ENCODE data around the gene ZC3H12D. TPM values are rescaled to one million over a fixed set of nuclear protein-coding genes. Genes with fewer than 3 reads are reported as not detected.

Gene ZC3H12D
- total RNA-seq, 1 experiment from 2014 or later: not detected

DNA sequence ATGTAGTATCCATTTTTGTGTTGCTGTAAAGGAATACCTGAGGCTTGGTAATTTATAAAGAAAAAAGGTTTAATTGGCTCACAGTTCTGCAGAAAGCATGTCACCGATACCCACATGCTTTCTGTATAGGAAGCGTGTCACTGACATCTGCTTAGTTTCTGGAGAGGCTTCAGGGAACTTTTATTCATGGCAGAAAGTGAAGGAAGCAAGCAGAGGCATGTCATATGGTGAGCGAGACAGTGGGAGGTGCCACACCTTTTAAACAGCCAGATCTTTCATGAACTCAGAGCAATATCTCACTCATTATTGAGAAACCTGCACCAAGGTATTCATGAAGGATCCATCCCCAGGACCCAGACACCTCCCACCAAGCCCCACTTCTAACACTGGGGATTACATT is 81.3 kb downstream of the ZC3H12D start:
- no peak for DNase-seq
- CTCF ChIA-PET: no interaction called here
- BruUV-seq (replicated peaks): no TSS peak
- no peaks in the 10 kb centered on the region for H3K4me1 ChIP-seq (ENCODE audit: insufficient read depth, low read length)
- TF ChIP-seq, protein P1, sequence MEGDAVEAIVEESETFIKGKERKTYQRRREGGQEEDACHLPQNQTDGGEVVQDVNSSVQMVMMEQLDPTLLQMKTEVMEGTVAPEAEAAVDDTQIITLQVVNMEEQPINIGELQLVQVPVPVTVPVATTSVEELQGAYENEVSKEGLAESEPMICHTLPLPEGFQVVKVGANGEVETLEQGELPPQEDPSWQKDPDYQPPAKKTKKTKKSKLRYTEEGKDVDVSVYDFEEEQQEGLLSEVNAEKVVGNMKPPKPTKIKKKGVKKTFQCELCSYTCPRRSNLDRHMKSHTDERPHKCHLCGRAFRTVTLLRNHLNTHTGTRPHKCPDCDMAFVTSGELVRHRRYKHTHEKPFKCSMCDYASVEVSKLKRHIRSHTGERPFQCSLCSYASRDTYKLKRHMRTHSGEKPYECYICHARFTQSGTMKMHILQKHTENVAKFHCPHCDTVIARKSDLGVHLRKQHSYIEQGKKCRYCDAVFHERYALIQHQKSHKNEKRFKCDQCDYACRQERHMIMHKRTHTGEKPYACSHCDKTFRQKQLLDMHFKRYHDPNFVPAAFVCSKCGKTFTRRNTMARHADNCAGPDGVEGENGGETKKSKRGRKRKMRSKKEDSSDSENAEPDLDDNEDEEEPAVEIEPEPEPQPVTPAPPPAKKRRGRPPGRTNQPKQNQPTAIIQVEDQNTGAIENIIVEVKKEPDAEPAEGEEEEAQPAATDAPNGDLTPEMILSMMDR (conservative IDR thresholded peaks at IDR 0.05; ENCODE audit: low read depth, low read length): no peak
- TF ChIP-seq EZH2 (IDR thresholded peaks at IDR 0.05; ENCODE audit: low read length, unreplicated experiment) (no peak), EZH2phosphoT487 (IDR thresholded peaks at IDR 0.05; ENCODE audit: borderline replicate concordance, low read length) (no peak)
- no peaks in the 10 kb centered on the region for H3K79me2 ChIP-seq (ENCODE audit: low read length)
- no peak overlapping the region for H3K4me2 ChIP-seq (ENCODE audit: low read length)
- no peak for ATAC-seq
- no peaks in the 10 kb centered on the region for H3F3A ChIP-seq (ENCODE audit: low read length, unreplicated experiment)
- H3K9ac ChIP-seq (ENCODE audit: low read length): no peak overlapping the region
- no peak overlapping the region for H2AFZ ChIP-seq (ENCODE audit: low read length)
- no peaks in the 10 kb centered on the region for H3K27me3 ChIP-seq (ENCODE audit: low read length)
- no peaks in the 10 kb centered on the region for H3K9me2 ChIP-seq (replicated peaks; ENCODE audit: low read length)
- no peaks in the 10 kb centered on the region for H3K9me3 ChIP-seq (ENCODE audit: low read length)
- intact Hi-C loops (cut with micrococcal nuclease): no loop called here
- POLR2A ChIA-PET (ENCODE audit: unreplicated experiment): no interaction called here
- peaks cover 5% of the 10 kb centered on the region; the same call in 1 of the 2 replicates for H3K36me3 ChIP-seq (ENCODE audit: low read depth, low read length)
- no peak overlapping the region for H3K27ac ChIP-seq (ENCODE audit: low read length)
- no peak overlapping the region for H3K4me3 ChIP-seq (ENCODE audit: low read length)
- H4K20me1 ChIP-seq (ENCODE audit: low read length): no peaks in the 10 kb centered on the region

- intact Hi-C loops (cut with micrococcal nuclease): no loop called here
- H3K27me3 ChIP-seq (ENCODE audit: low read length): no peaks in the 10 kb centered on the region
- no peak within 1 kb of the TSS for H3K9ac ChIP-seq (ENCODE audit: low read length)
- no peak for TF ChIP-seq EZH2phosphoT487 (IDR thresholded peaks at IDR 0.05; ENCODE audit: borderline replicate concordance, low read length)
- TF ChIP-seq EZH2 (IDR thresholded peaks at IDR 0.05; ENCODE audit: low read length, unreplicated experiment): no peak
- TF ChIP-seq, protein P1 (conservative IDR thresholded peaks at IDR 0.05; ENCODE audit: low read depth, low read length): no peak
- H3K27ac ChIP-seq (ENCODE audit: low read length): no peak within 1 kb of the TSS
- peaks cover 7% of the 10 kb centered on the region for H3K36me3 ChIP-seq (ENCODE audit: low read depth, low read length)
- H3K4me1 ChIP-seq (ENCODE audit: insufficient read depth, low read length): no peaks in the 10 kb centered on the region
- DNase-seq: no peak
- no peak within 1 kb of the TSS for H3K4me3 ChIP-seq (ENCODE audit: low read length)
- H3K4me2 ChIP-seq (ENCODE audit: low read length): no peak within 1 kb of the TSS
- no peaks in the 10 kb centered on the region for H3K9me3 ChIP-seq (ENCODE audit: low read length)
- ChIA-PET POLR2A (ENCODE audit: unreplicated experiment) (no interaction called here), CTCF (no interaction called here)
- no TSS peak for BruUV-seq (replicated peaks)
- 0 out of 2 replicates have a peak, but pooled peaks cover 8% of the 10 kb centered on the region for H3K79me2 ChIP-seq (ENCODE audit: low read length)
- no peaks in the 10 kb centered on the region for H3F3A ChIP-seq (ENCODE audit: low read length, unreplicated experiment)
- no peak for ATAC-seq
- H2AFZ ChIP-seq (ENCODE audit: low read length): no peak within 1 kb of the TSS
- H3K9me2 ChIP-seq (replicated peaks; ENCODE audit: low read length): no peaks in the 10 kb centered on the region
- H4K20me1 ChIP-seq (ENCODE audit: low read length): no peaks in the 10 kb centered on the region
Observed at GRCh38 chr6:149400050-149400449, 84.8 kb downstream of the ZC3H12D start, which contains the start of gene SUMO4. Gene SUMO4, plus strand, starts transcription at chr6:149400262. Its CDS starts 130 bp downstream, at chr6:149400392.

DNA sequence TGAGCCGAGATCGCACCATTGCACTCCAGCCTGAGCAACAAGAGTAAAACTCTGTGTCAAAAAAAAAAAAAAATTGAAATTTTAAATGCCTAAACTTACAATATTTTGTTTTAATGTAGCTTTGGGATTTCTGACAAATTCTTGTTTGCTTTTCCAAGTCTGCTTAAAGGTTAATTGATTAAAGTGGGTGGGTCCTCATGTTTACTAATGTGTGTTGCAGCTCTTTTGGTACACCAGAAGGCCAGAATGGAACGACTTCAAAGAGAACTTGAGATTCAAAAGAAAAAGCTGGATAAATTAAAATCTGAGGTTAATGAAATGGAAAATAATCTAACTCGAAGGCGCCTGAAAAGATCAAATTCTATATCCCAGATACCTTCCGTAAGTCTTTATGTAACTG is 87.4 kb downstream of the ZC3H12D start:
- Histone ChIP-seq H3K4me3 (ENCODE audit: low read length) (no peak overlapping the region), H3K9me3 (ENCODE audit: low read length) (no peaks in the 10 kb centered on the region), H3K27me3 (ENCODE audit: low read length) (no peaks in the 10 kb centered on the region), H4K20me1 (ENCODE audit: low read length) (no peaks in the 10 kb centered on the region), H3K36me3 (ENCODE audit: low read depth, low read length) (peaks cover 4% of the 10 kb centered on the region), H2AFZ (ENCODE audit: low read length) (no peak overlapping the region), H3K9me2 (replicated peaks; ENCODE audit: low read length) (no peaks in the 10 kb centered on the region), H3K4me1 (ENCODE audit: insufficient read depth, low read length) (peaks cover 9% of the 10 kb centered on the region), H3K79me2 (ENCODE audit: low read length) (peaks cover 29% of the 10 kb centered on the region), H3K9ac (ENCODE audit: low read length) (no peak overlapping the region), H3K4me2 (ENCODE audit: low read length) (no peak overlapping the region), H3K27ac (ENCODE audit: low read length) (no peak overlapping the region), H3F3A (ENCODE audit: low read length, unreplicated experiment) (no peaks in the 10 kb centered on the region)
- BruUV-seq (replicated peaks): no TSS peak
- TF ChIP-seq EZH2phosphoT487 (IDR thresholded peaks at IDR 0.05; ENCODE audit: borderline replicate concordance, low read length) (no peak), EZH2 (IDR thresholded peaks at IDR 0.05; ENCODE audit: low read length, unreplicated experiment) (no peak)
- TF ChIP-seq, protein P1 (conservative IDR thresholded peaks at IDR 0.05; ENCODE audit: low read depth, low read length): no peak
- intact Hi-C loops (cut with micrococcal nuclease): no loop called here
- DNase-seq (no peak), ATAC-seq (no peak)
- ChIA-PET POLR2A (ENCODE audit: unreplicated experiment) (no interaction called here), CTCF (no interaction called here)

Other genes with a start within 250 kb of the ZC3H12D start
- 14.7 and 18.5 TPM in 2 replicates for gene TAB2, start 167.3 kb downstream of the ZC3H12D start, total RNA-seq (2014; rRNA removed)
- 0.69 TPM in 1 of 2 replicates, not detected in the other for gene SUMO4, start 84.8 kb downstream of the ZC3H12D start, total RNA-seq (2014; rRNA removed)
- gene PPIL4, start 61.0 kb upstream of the ZC3H12D start, total RNA-seq (2014; rRNA removed): 11.1 and 12.8 TPM in 2 replicates
- gene GINM1, start 81.4 kb upstream of the ZC3H12D start, total RNA-seq (2014; rRNA removed): 15.0 and 19.2 TPM in 2 replicates
- gene KATNA1, start 163.7 kb upstream of the ZC3H12D start, total RNA-seq (2014; rRNA removed): 11.4 and 18.1 TPM in 2 replicates
- gene LATS1, start 233.1 kb upstream of the ZC3H12D start, total RNA-seq (2014; rRNA removed): 9.2 and 9.7 TPM in 2 replicates

All from PC-3 (cell line).